MM.1S (cell line): ENCODE results near the gene CROT.

Source experiments
- DNase-seq: peaks from one replicate; pipeline ENCODE4 v3.0.0-alpha.2; 2015
- H2AFZ ChIP-seq: fragments of 300-600 bp; sonication (generic); 2 replicates; pipeline ENCODE4 v1.6.0; 2016; ENCODE audit warnings: antibody characterized with exemption, low read length
- H3F3A ChIP-seq: fragments of 300-600 bp; sonication (generic); 2 replicates; pipeline ENCODE4 v1.6.1; 2016; ENCODE audit warnings: mild to moderate bottlenecking, antibody characterized with exemption, low read length, moderate library complexity, mixed read lengths; ENCODE audit not compliant: insufficient read depth
- H3K27ac ChIP-seq: fragments of 300-600 bp; sonication (generic); 2 replicates; pipeline ENCODE4 v1.5.1; 2016; ENCODE audit warnings: mild to moderate bottlenecking, low read length
- H3K27me3 ChIP-seq: fragments of 300-600 bp; sonication (generic); replicated peaks from 2 replicates; pipeline ENCODE4 v1.6.0; 2016; ENCODE audit warnings: low read length; ENCODE audit not compliant: insufficient read depth
- H3K36me3 ChIP-seq: fragments of 300-600 bp; sonication (generic); replicated peaks from 2 replicates; pipeline ENCODE4 v1.6.1; 2016; ENCODE audit warnings: mild to moderate bottlenecking, low read length, mixed read lengths; ENCODE audit not compliant: insufficient read depth
- H3K4me1 ChIP-seq: fragments of 300-600 bp; sonication (generic); 2 replicates; pipeline ENCODE4 v1.6.1; 2016; ENCODE audit warnings: low read length, mixed read lengths
- H3K4me2 ChIP-seq: fragments of 300-600 bp; sonication (generic); 2 replicates; pipeline ENCODE4 v1.6.0; 2016; ENCODE audit warnings: low read depth, low read length
- H3K4me3 ChIP-seq: fragments of 300-600 bp; sonication (generic); 2 replicates; pipeline ENCODE4 v1.5.1; 2016; ENCODE audit warnings: low read length, mixed read lengths
- H3K79me2 ChIP-seq: fragments of 300-600 bp; sonication (generic); 2 replicates; pipeline ENCODE4 v1.6.1; 2016; ENCODE audit warnings: mixed run types, low read length, mixed read lengths
- H3K9ac ChIP-seq: fragments of 300-600 bp; sonication (generic); 2 replicates; pipeline ENCODE4 v1.6.1; 2016; ENCODE audit warnings: low read length, mixed read lengths
- H3K9me2 ChIP-seq: fragments of 300-600 bp; sonication (generic); replicated peaks from 2 replicates; pipeline ENCODE4 v1.6.1; 2016; ENCODE audit warnings: mild to moderate bottlenecking, low read length, mixed read lengths; ENCODE audit not compliant: insufficient read depth
- H3K9me3 ChIP-seq: fragments of 300-600 bp; sonication (generic); replicated peaks from 2 replicates; pipeline ENCODE4 v1.6.1; 2016; ENCODE audit warnings: mild to moderate bottlenecking, low read length, mixed read lengths; ENCODE audit not compliant: insufficient read depth
- H4K20me1 ChIP-seq: fragments of 300-600 bp; sonication (generic); 2 replicates; pipeline ENCODE4 v1.6.1; 2016; ENCODE audit warnings: mild to moderate bottlenecking, low read length, moderate library complexity, mixed read lengths; ENCODE audit not compliant: insufficient read depth
- EZH2 ChIP-seq: fragments of 300-600 bp; sonication (generic); optimal IDR thresholded peaks from 2 replicates; pipeline ENCODE3; 2017; ENCODE audit warnings: low read depth, mild to moderate bottlenecking, antibody characterized with exemption, low read length, mixed read lengths
- EZH2phosphoT487 ChIP-seq: fragments of 300-600 bp; sonication (generic); IDR thresholded peaks from 2 replicates; pipeline ENCODE4 v1.6.1; 2018; ENCODE audit warnings: antibody characterized with exemption, low read length
- TF ChIP-seq, protein P1 (sequence below): fragments of 300-600 bp; sonication (generic); IDR thresholded peaks from 2 replicates; pipeline ENCODE4 v1.5.1; 2016; ENCODE audit warnings: antibody characterized with exemption, low read length, mixed read lengths

Gene CROT

GRCh38 chr7:87356448-87356847 is 11.0 kb downstream of the CROT start:
- H3K9me2 ChIP-seq = no peaks in the 10 kb centered on the region
- DNase-seq = no peak
- H3K9me3 ChIP-seq = no peaks in the 10 kb centered on the region
- H3K36me3 ChIP-seq = peaks cover 3% of the 10 kb centered on the region; the same call in 1 of the 2 replicates
- no peaks in the 10 kb centered on the region for H4K20me1 ChIP-seq
- no peak overlapping the region for H3K9ac ChIP-seq
- no peak overlapping the region for H3K4me2 ChIP-seq
- TF ChIP-seq EZH2phosphoT487 (no peak), EZH2 (no peak)
- TF ChIP-seq, protein P1, sequence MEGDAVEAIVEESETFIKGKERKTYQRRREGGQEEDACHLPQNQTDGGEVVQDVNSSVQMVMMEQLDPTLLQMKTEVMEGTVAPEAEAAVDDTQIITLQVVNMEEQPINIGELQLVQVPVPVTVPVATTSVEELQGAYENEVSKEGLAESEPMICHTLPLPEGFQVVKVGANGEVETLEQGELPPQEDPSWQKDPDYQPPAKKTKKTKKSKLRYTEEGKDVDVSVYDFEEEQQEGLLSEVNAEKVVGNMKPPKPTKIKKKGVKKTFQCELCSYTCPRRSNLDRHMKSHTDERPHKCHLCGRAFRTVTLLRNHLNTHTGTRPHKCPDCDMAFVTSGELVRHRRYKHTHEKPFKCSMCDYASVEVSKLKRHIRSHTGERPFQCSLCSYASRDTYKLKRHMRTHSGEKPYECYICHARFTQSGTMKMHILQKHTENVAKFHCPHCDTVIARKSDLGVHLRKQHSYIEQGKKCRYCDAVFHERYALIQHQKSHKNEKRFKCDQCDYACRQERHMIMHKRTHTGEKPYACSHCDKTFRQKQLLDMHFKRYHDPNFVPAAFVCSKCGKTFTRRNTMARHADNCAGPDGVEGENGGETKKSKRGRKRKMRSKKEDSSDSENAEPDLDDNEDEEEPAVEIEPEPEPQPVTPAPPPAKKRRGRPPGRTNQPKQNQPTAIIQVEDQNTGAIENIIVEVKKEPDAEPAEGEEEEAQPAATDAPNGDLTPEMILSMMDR = no peak
- H3K27ac ChIP-seq = no peak overlapping the region
- H3K4me1 ChIP-seq = no peaks in the 10 kb centered on the region
- H2AFZ ChIP-seq = no peak overlapping the region
- no peaks in the 10 kb centered on the region for H3F3A ChIP-seq
- H3K4me3 ChIP-seq = no peak overlapping the region
- no peaks in the 10 kb centered on the region for H3K79me2 ChIP-seq
- H3K27me3 ChIP-seq = no peaks in the 10 kb centered on the region

GRCh38 chr7:87359366-87359765 is 13.9 kb downstream of the CROT start:
- DNase-seq = no peak
- H2AFZ ChIP-seq = no peak overlapping the region

DNA sequence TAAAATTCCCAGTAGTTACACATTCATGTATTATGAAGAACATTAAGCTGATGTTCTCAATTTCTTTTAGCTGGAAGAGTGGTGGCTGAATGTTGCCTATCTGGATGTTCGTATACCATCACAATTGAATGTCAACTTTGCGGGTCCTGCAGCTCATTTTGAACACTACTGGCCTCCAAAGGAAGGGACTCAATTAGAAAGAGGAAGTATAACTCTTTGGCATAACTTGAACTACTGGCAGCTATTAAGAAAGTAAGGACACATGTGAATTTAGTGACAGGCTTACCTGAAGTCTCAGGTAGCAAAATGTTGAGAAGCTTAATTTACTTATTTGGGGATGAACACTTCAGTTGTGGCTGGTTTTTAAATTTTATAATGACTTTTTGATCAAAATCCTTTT is 15.9 kb downstream of the CROT start:
- H3K4me2 ChIP-seq = no peak overlapping the region
- TF ChIP-seq EZH2phosphoT487 (no peak), EZH2 (no peak)
- TF ChIP-seq, protein P1 = no peak
- H3K27ac ChIP-seq = no peak overlapping the region
- no peaks in the 10 kb centered on the region for H3K79me2 ChIP-seq
- H4K20me1 ChIP-seq = no peaks in the 10 kb centered on the region
- no peaks in the 10 kb centered on the region for H3K27me3 ChIP-seq
- no peak overlapping the region for H3K4me3 ChIP-seq
- H3K9me2 ChIP-seq = no peaks in the 10 kb centered on the region
- H3K36me3 ChIP-seq = no peaks in the 10 kb centered on the region
- H3F3A ChIP-seq = no peaks in the 10 kb centered on the region
- no peak overlapping the region for H3K9ac ChIP-seq
- no peak overlapping the region for H2AFZ ChIP-seq
- DNase-seq = no peak
- no peaks in the 10 kb centered on the region for H3K9me3 ChIP-seq
- H3K4me1 ChIP-seq = no peaks in the 10 kb centered on the region

More at GRCh38 chr7:87359366-87359765, 13.9 kb downstream of the CROT start:
- no peaks in the 10 kb centered on the region for H3K9me3 ChIP-seq
- H3F3A ChIP-seq = no peaks in the 10 kb centered on the region
- TF ChIP-seq EZH2 (no peak), EZH2phosphoT487 (no peak)
- TF ChIP-seq, protein P1 = no peak
- H3K36me3 ChIP-seq = peaks cover under 1% of the 10 kb centered on the region; the same call in 1 of the 2 replicates
- no peak overlapping the region for H3K27ac ChIP-seq
- H4K20me1 ChIP-seq = no peaks in the 10 kb centered on the region
- no peak overlapping the region for H3K9ac ChIP-seq
- H3K9me2 ChIP-seq = no peaks in the 10 kb centered on the region
- H3K4me3 ChIP-seq = no peak overlapping the region
- H3K4me1 ChIP-seq = no peaks in the 10 kb centered on the region
- H3K4me2 ChIP-seq = no peak overlapping the region
- no peaks in the 10 kb centered on the region for H3K27me3 ChIP-seq
- H3K79me2 ChIP-seq = no peaks in the 10 kb centered on the region
